IPS-20b (cell line): Measurements from ENCODE around the gene CHRNB1.

ENCODE experiments used
- H3K27ac ChIP-seq: one replicate; pipeline ENCODE4 v1.5.1; 2013; ENCODE audit warnings: low read length
- H3K27me3 ChIP-seq: 2 replicates; pipeline ENCODE4 v1.6.1; 2013; ENCODE audit warnings: mild to moderate bottlenecking, low read length, inconsistent platforms; ENCODE audit not compliant: insufficient read depth
- H3K36me3 ChIP-seq: 2 replicates; pipeline ENCODE4 v1.6.1; 2013; ENCODE audit warnings: low read depth, mild to moderate bottlenecking, inconsistent platforms, low read length, moderate library complexity; ENCODE audit not compliant: insufficient read depth
- H3K4me1 ChIP-seq: 2 replicates; pipeline ENCODE4 v1.6.1; 2013; ENCODE audit warnings: mild to moderate bottlenecking, control low read depth, inconsistent platforms, low read length, moderate library complexity; ENCODE audit not compliant: insufficient read depth
- H3K4me3 ChIP-seq: 2 replicates; pipeline ENCODE4 v1.5.1; 2013; ENCODE audit warnings: mild to moderate bottlenecking, low read length, inconsistent platforms
- H3K9ac ChIP-seq: 2 replicates; pipeline ENCODE4 v1.6.1; 2013; ENCODE audit warnings: low read depth, mild to moderate bottlenecking, inconsistent platforms, low read length, moderate library complexity
- H3K9me3 ChIP-seq: 2 replicates; pipeline ENCODE4 v1.6.1; 2013; ENCODE audit warnings: mild to moderate bottlenecking, low read depth, low read length, inconsistent platforms; ENCODE audit not compliant: insufficient read depth

The CHRNB1 gene

DNA sequence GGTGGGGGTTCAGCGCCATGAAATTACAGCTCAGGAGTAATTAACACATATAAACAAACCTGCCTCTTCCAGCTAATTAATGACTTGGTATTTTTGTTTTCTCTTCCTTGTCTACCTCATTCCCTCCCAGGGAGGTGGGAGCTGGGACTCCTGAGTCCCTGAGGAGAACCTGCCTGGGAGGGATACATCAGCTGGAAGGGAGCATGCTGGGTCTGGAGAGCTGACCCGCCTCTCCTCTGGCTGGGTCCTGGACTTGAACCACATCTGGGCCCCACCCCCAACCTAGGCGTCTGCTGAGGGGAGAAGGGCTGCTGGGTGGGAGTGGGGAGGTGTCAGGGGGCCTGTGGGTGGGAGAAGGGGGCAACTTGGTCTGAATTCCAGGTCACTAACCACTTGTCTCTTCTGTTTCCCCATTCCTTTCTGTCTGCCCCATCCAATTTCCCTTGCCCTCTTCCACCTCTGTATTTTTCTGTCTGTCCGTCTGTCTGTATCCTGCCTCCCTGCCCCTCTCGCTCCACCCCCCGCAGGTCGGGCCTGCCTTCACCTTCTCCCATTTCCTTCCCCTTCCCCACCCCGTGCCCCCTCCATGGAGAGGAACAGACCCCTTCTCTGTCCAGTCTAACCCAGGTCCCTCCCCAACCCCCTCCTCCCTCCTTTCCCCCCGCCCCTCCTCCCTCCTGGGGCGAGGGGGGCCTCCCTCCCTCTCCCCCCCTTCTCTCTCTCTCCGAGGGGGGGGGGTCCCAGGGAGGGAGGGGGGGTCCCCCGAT is 37.2 kb upstream of the CHRNB1 start, which contains the start of gene NLGN2:
Gene NLGN2, plus strand, starts transcription at position 361 of the 767 bp plus-strand sequence. CDS start 411 bp downstream, outside the sequence.
- Histone ChIP-seq H3K4me1 (peaks cover 7% of the 10 kb centered on the region; the same call in 1 of the 2 replicates), H3K9me3 (no peaks in the 10 kb centered on the region), H3K27ac (no peak within 1 kb of the TSS), H3K4me3 (no peak within 1 kb of the TSS; the same call in 1 of the 2 replicates), H3K36me3 (peaks cover 24% of the 10 kb centered on the region), H3K27me3 (no peaks in the 10 kb centered on the region), H3K9ac (no peak within 1 kb of the TSS)

DNA sequence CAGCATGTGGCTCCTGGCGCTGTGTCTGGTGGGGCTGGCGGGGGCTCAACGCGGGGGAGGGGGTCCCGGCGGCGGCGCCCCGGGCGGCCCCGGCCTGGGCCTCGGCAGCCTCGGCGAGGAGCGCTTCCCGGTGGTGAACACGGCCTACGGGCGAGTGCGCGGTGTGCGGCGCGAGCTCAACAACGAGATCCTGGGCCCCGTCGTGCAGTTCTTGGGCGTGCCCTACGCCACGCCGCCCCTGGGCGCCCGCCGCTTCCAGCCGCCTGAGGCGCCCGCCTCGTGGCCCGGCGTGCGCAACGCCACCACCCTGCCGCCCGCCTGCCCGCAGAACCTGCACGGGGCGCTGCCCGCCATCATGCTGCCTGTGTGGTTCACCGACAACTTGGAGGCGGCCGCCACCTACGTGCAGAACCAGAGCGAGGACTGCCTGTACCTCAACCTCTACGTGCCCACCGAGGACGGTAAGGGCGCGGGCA is 36.6 kb upstream of the CHRNB1 start:
- Histone ChIP-seq H3K27me3 (no peaks in the 10 kb centered on the region), H3K9me3 (no peaks in the 10 kb centered on the region), H3K4me1 (peaks cover 3% of the 10 kb centered on the region; the same call in 1 of the 2 replicates), H3K36me3 (peaks cover 28% of the 10 kb centered on the region), H3K9ac (no peak overlapping the region), H3K4me3 (no peak overlapping the region; the same call in 1 of the 2 replicates), H3K27ac (no peak overlapping the region)

DNA sequence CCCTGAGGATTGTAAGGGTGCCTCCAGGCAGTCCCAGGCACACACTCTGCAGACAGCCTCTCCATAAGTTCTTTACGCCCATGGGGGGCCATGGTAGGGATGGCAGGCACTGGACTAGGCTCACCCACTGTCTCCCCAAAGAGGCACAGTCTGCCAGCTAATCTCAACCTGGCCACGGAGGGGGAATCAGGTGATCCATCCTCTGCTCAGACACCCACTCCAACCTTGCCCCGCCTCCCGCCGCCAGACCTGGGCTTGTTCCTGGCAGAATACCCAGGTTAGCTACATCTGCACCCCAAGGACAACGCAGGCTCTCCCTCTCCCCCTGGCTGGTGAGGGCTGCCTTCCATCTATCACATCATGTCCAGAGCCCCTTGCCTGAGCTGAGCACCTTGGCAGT is 36.0 kb upstream of the CHRNB1 start:
- Histone ChIP-seq H3K9me3 (no peaks in the 10 kb centered on the region), H3K9ac (no peak overlapping the region), H3K27me3 (no peaks in the 10 kb centered on the region), H3K27ac (no peak overlapping the region), H3K4me1 (peaks cover 3% of the 10 kb centered on the region; the same call in 1 of the 2 replicates), H3K36me3 (peaks cover 28% of the 10 kb centered on the region), H3K4me3 (no peak overlapping the region)

DNA sequence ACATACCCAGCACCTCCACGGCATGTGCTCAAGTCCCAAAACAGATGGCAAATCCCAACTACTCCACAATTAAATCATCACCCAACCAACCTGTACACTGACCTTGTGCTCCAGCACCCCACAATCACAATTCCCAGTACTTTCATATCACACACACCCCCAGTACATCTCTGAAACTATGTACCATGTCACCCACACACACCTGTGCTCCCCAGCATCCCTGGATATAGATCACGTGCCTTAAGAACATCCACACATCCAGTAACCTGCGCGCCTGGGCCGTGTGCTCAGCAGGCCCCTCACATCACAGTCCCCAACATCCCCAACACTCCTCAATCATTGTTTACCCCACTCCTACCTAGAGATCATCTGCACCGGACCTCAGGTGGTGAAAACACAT is 35.1 kb upstream of the CHRNB1 start:
- Histone ChIP-seq H3K36me3 (peaks cover 30% of the 10 kb centered on the region), H3K27ac (no peak overlapping the region), H3K4me3 (no peak overlapping the region), H3K27me3 (no peaks in the 10 kb centered on the region), H3K9ac (no peak overlapping the region), H3K9me3 (no peaks in the 10 kb centered on the region), H3K4me1 (peaks cover 3% of the 10 kb centered on the region; the same call in 1 of the 2 replicates)

DNA sequence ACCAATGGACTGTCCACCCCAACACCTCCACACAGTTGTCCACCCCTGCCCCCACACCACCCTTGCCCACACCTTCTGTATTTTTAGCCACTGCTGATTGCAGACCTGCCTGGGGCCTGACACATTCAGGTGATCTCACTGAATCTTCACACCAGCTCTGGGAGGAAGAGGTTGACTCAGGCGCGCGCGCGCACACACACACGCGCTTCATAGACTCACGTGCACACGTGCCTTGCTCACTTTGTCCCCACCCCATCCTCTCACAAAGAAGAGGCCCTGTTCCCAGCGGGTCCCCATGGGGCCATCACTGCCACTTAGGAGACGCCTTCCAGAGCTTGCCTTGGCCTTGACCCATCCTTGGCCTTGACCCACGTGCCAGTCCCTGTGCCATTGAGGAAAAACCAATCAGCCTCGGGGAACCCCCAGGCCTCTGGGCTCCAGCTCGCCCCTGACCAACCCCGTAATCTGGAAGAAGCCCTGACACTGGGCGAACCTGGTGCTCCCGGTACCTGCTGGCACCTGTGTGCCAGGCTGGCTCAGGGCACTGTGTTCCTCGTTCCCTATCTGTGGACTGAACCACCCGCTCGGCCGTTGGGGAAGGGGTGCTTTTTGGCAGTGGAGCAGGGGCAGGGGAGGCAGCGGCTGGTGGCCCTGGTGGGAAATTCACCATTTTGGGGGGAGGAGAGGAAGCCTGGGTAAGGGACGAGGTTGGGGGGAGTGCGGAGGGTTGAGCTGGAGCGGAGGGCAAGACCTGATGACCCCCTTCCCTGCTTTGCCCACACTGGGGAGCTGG is 34.0 kb upstream of the CHRNB1 start:
- H3K36me3 ChIP-seq, result peaks cover 41% of the 10 kb centered on the region
- no peaks in the 10 kb centered on the region for H3K9me3 ChIP-seq
- H3K27me3 ChIP-seq, result no peaks in the 10 kb centered on the region
- H3K9ac ChIP-seq, result no peak overlapping the region
- H3K4me3 ChIP-seq, result no peak overlapping the region
- no peak overlapping the region for H3K27ac ChIP-seq
- H3K4me1 ChIP-seq, result peaks cover 3% of the 10 kb centered on the region; the same call in 1 of the 2 replicates

- H3K9ac ChIP-seq, result no peak overlapping the region
Measured at GRCh38 chr17:7411427-7411750, 33.5 kb upstream of the CHRNB1 start.

GRCh38 chr17:7413346-7413985 is 31.4 kb upstream of the CHRNB1 start:
- H3K9ac ChIP-seq, result no peak overlapping the region
- H3K27me3 ChIP-seq, result no peaks in the 10 kb centered on the region
- peaks cover 55% of the 10 kb centered on the region for H3K36me3 ChIP-seq
- no peak overlapping the region for H3K27ac ChIP-seq
- no peaks in the 10 kb centered on the region for H3K9me3 ChIP-seq
- no peak overlapping the region for H3K4me3 ChIP-seq
- peaks cover 2% of the 10 kb centered on the region; the same call in 1 of the 2 replicates for H3K4me1 ChIP-seq

More at GRCh38 chr17:7411427-7411750, 33.5 kb upstream of the CHRNB1 start:
- H3K36me3 ChIP-seq, result peaks cover 45% of the 10 kb centered on the region
- H3K4me3 ChIP-seq, result no peak overlapping the region
- H3K27ac ChIP-seq, result no peak overlapping the region
- H3K27me3 ChIP-seq, result no peaks in the 10 kb centered on the region
- H3K9me3 ChIP-seq, result no peaks in the 10 kb centered on the region
- peaks cover 3% of the 10 kb centered on the region; the same call in 1 of the 2 replicates for H3K4me1 ChIP-seq

DNA sequence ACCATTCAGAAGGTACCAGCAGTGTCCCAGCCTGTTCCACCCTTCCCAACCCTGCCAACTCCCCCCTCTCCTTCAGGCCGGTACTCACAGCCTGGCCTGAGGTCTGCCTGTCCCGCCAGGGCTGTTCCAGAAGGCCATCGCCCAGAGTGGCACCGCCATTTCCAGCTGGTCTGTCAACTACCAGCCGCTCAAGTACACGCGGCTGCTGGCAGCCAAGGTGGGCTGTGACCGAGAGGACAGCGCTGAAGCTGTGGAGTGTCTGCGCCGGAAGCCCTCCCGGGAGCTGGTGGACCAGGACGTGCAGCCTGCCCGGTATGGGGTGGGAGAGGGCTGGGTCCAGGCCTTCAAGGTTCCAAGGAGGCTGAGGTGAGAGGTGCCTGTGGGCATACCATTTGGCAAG is 30.0 kb upstream of the CHRNB1 start:
- Histone ChIP-seq H3K27me3 (no peaks in the 10 kb centered on the region), H3K4me1 (peaks cover 6% of the 10 kb centered on the region), H3K9me3 (no peaks in the 10 kb centered on the region), H3K9ac (no peak overlapping the region), H3K36me3 (peaks cover 42% of the 10 kb centered on the region), H3K4me3 (no peak overlapping the region), H3K27ac (no peak overlapping the region)

GRCh38 chr17:7415784-7416183 is 29.1 kb upstream of the CHRNB1 start:
- Histone ChIP-seq H3K27me3 (no peaks in the 10 kb centered on the region), H3K4me3 (no peak overlapping the region), H3K27ac (no peak overlapping the region), H3K9ac (no peak overlapping the region), H3K36me3 (peaks cover 36% of the 10 kb centered on the region), H3K4me1 (peaks cover 6% of the 10 kb centered on the region), H3K9me3 (no peaks in the 10 kb centered on the region)

DNA sequence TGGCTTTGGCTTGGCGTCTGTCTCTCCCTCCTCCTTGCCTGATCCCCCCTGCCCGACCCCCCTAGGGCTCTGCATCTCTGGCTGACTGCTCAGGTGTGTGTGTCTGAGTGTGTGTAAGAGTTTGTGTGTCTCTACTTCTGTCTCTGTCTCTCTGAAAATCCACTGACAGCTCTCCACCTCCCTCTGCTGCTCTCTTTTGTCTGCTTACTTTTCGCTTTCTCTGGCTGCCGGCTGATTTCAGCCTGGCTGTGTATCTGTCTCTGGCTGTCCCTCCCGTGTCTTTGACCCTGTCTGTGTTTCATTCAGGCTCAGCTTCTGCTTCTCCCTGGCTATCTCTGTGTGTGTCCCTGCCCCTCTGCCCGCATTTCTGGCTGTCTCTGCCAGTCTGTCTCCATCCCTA is 28.5 kb upstream of the CHRNB1 start:
- Histone ChIP-seq H3K9me3 (no peaks in the 10 kb centered on the region), H3K36me3 (peaks cover 36% of the 10 kb centered on the region), H3K27ac (no peak overlapping the region), H3K9ac (no peak overlapping the region), H3K4me1 (peaks cover 6% of the 10 kb centered on the region), H3K4me3 (no peak overlapping the region), H3K27me3 (no peaks in the 10 kb centered on the region)

- H3K9ac ChIP-seq, result no peak overlapping the region
- no peak overlapping the region for H3K4me3 ChIP-seq
- no peaks in the 10 kb centered on the region for H3K9me3 ChIP-seq
- peaks cover 35% of the 10 kb centered on the region for H3K36me3 ChIP-seq
- H3K27ac ChIP-seq, result no peak overlapping the region
- H3K27me3 ChIP-seq, result no peaks in the 10 kb centered on the region
- H3K4me1 ChIP-seq, result peaks cover 6% of the 10 kb centered on the region
Measured at GRCh38 chr17:7417056-7417655, 27.7 kb upstream of the CHRNB1 start.
